Measurements from ENCODE around the gene MCM9. TPM values are rescaled to one million over a fixed set of nuclear protein-coding genes. Genes with fewer than 3 reads are reported as not detected.
A peak's percentile ranks its signal among the peaks of the same experiment; 100 is the strongest.

MCM9 gene
- total and polyA plus RNA-seq, 2 donors (not counting 1 experiment from before 2014, with no cell fraction given): 14.0 to 54.5 TPM

DNA sequence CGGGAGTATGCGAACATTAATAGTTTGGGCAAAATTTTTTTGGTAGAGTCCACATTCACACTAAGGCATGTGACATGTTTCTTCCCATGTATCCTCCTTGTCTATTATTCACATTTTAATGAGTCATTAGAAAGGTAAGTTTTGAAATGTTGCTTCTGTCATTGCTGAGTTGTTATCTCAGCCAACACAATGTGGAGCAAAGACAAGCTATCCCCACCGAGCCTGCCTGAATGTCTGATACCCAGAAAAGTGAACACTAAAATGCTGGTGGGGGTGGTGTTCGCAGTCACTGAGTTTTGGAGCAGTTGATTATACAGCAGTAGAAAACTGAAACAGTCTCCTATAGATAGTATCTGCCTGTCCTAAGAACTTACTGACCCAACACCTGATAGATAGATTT is 109.3 kb downstream of the MCM9 start:
- ChIA-PET CTCF (no interaction called here), POLR2A (no interaction called here)
- H3K9ac ChIP-seq (ENCODE audit: low read length): no peak overlapping the region
- H3K9me3 ChIP-seq (ENCODE audit: control extremely low read depth in 1 of 3, control insufficient read depth in 2 of 3, insufficient read depth in 1 of 3, low read length in 2 of 3): peaks cover 0 to 3% (median 0%) of the 10 kb centered on the region in 3 donors
- H2AFZ ChIP-seq (ENCODE audit: insufficient read depth, low read depth, low read length, poor library complexity, severe bottlenecking): no peak overlapping the region
- Mint-ChIP-seq H3K4me1 (no peaks in the 10 kb centered on the region), H3K4me3 (no peak overlapping the region), H3K27ac (no peak overlapping the region), H3K9me3 (ENCODE audit: insufficient read depth) (no peaks in the 10 kb centered on the region), H3K27me3 (no peaks in the 10 kb centered on the region)
- TF ChIP-seq EZH2 (IDR thresholded peaks at IDR 0.05; ENCODE audit: borderline replicate concordance, insufficient read depth, low read depth, low read length, poor library complexity, severe bottlenecking): no peak
- TF ChIP-seq, protein P1, sequence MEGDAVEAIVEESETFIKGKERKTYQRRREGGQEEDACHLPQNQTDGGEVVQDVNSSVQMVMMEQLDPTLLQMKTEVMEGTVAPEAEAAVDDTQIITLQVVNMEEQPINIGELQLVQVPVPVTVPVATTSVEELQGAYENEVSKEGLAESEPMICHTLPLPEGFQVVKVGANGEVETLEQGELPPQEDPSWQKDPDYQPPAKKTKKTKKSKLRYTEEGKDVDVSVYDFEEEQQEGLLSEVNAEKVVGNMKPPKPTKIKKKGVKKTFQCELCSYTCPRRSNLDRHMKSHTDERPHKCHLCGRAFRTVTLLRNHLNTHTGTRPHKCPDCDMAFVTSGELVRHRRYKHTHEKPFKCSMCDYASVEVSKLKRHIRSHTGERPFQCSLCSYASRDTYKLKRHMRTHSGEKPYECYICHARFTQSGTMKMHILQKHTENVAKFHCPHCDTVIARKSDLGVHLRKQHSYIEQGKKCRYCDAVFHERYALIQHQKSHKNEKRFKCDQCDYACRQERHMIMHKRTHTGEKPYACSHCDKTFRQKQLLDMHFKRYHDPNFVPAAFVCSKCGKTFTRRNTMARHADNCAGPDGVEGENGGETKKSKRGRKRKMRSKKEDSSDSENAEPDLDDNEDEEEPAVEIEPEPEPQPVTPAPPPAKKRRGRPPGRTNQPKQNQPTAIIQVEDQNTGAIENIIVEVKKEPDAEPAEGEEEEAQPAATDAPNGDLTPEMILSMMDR (IDR thresholded peaks at IDR 0.05): no peak
- no peak overlapping the region for H3K4me3 ChIP-seq (ENCODE audit: control extremely low read depth in 1 of 5, extremely low read depth in 1 of 5, insufficient read depth in 1 of 5, low read depth in 2 of 5, low read length in 4 of 5)
- ATAC-seq (ENCODE audit: low read depth): no peak
- intact Hi-C loops (cut with micrococcal nuclease): no loop called here
- no peaks in the 10 kb centered on the region for H3K4me1 ChIP-seq (ENCODE audit: control insufficient read depth in 2 of 2, insufficient read depth in 2 of 2, low read length in 2 of 2)
- no peak overlapping the region for H3K27ac ChIP-seq (ENCODE audit: low read length in 2 of 2)
- H3K4me2 ChIP-seq (replicated peaks; ENCODE audit: low read depth, low read length, poor library complexity, severe bottlenecking): no peak overlapping the region
- no peaks in the 10 kb centered on the region for H3K79me2 ChIP-seq (ENCODE audit: control insufficient read depth, insufficient read depth, low read length)
- no peaks in the 10 kb centered on the region for H3K27me3 ChIP-seq (replicated peaks in 1 of 4; ENCODE audit: control extremely low read depth in 1 of 4, control insufficient read depth in 3 of 4, insufficient read depth in 4 of 4, low read length in 3 of 4)
- DNase-seq: no peak
- WGBS (ENCODE audit: insufficient coverage): no CpG with 5 or more reads among the region's 4 CpGs
- H4K20me1 ChIP-seq (ENCODE audit: control insufficient read depth, insufficient read depth, low read length, poor library complexity, severe bottlenecking): no peaks in the 10 kb centered on the region
- peaks cover 4 to 60% of the 10 kb centered on the region in 2 experiments for H3K36me3 ChIP-seq (replicated peaks in 1 of 2; ENCODE audit: control extremely low read depth in 1 of 2, control insufficient read depth in 1 of 2, extremely low read depth in 1 of 2, insufficient read depth in 2 of 2, low read length in 1 of 2)

DNA sequence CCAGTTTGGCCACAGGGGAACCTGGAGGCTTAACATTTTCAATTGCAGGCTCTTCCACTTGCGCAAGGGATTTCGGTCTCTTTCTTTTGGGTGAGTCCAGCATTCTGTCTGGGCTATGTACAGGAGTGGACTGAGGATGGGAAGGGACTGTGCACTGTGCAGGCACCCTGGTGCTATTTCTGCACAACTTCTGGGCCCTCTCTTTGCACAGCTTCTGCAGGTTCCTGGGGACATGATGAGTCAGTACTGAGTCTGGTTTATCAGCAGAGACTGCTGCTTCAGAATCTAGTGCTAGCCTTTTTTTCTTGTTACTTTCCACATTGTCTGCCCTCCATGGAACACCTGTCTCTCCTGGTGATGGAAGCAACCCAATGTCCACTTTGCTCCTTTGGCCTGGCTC is 119.5 kb downstream of the MCM9 start:
- intact Hi-C loops (cut with micrococcal nuclease): no loop called here
- 100% methylated on average over 2 of the region's 2 CpGs for WGBS (ENCODE audit: insufficient coverage)
- no peak for TF ChIP-seq EZH2 (IDR thresholded peaks at IDR 0.05; ENCODE audit: borderline replicate concordance, insufficient read depth, low read depth, low read length, poor library complexity, severe bottlenecking)
- TF ChIP-seq, protein P1 (IDR thresholded peaks at IDR 0.05): no peak

More for the DNA sequence above, 119.5 kb downstream of the MCM9 start:
- Mint-ChIP-seq H3K4me3 (no peak overlapping the region), H3K4me1 (peaks cover 9% of the 10 kb centered on the region), H3K9me3 (ENCODE audit: insufficient read depth) (no peaks in the 10 kb centered on the region), H3K27ac (no peak overlapping the region), H3K27me3 (no peaks in the 10 kb centered on the region)
- DNase-seq: no peak
- CTCF ChIA-PET: interaction anchor here (2.3 kb wide), 1 partner anchor 15 kb away, joined by 6 read pairs; no protein-coding TSS in a partner anchor
- H3K79me2 ChIP-seq (ENCODE audit: control insufficient read depth, insufficient read depth, low read length): no peaks in the 10 kb centered on the region
- no peak overlapping the region for H2AFZ ChIP-seq (ENCODE audit: insufficient read depth, low read depth, low read length, poor library complexity, severe bottlenecking)
- ATAC-seq (ENCODE audit: low read depth): no peak
- H3K27ac ChIP-seq (ENCODE audit: low read length in 2 of 2): peak overlapping the region in 1 of 2 donors; percentile 22
- POLR2A ChIA-PET: no interaction called here
- no peak overlapping the region for H3K4me3 ChIP-seq (ENCODE audit: control extremely low read depth in 1 of 5, extremely low read depth in 1 of 5, insufficient read depth in 1 of 5, low read depth in 2 of 5, low read length in 4 of 5)
- no peaks in the 10 kb centered on the region for H3K27me3 ChIP-seq (replicated peaks in 1 of 4; ENCODE audit: control extremely low read depth in 1 of 4, control insufficient read depth in 3 of 4, insufficient read depth in 4 of 4, low read length in 3 of 4)
- H3K4me1 ChIP-seq (ENCODE audit: control insufficient read depth in 2 of 2, insufficient read depth in 2 of 2, low read length in 2 of 2): peaks cover 4 to 5% of the 10 kb centered on the region in 2 donors
- no peaks in the 10 kb centered on the region for H4K20me1 ChIP-seq (ENCODE audit: control insufficient read depth, insufficient read depth, low read length, poor library complexity, severe bottlenecking)
- no peak overlapping the region for H3K9ac ChIP-seq (ENCODE audit: low read length)
- H3K36me3 ChIP-seq (replicated peaks in 1 of 2; ENCODE audit: control extremely low read depth in 1 of 2, control insufficient read depth in 1 of 2, extremely low read depth in 1 of 2, insufficient read depth in 2 of 2, low read length in 1 of 2): peaks cover 7 to 8% of the 10 kb centered on the region in 2 experiments
- no peaks in the 10 kb centered on the region for H3K9me3 ChIP-seq (ENCODE audit: control extremely low read depth in 1 of 3, control insufficient read depth in 2 of 3, insufficient read depth in 1 of 3, low read length in 2 of 3)
- no peak overlapping the region for H3K4me2 ChIP-seq (replicated peaks; ENCODE audit: low read depth, low read length, poor library complexity, severe bottlenecking)
